Islet precursor cell (in vitro differentiated cells): ENCODE measurements around the gene SPAG6.

Experiments
- DNase-seq: peaks from one replicate; pipeline ENCODE4 v3.0.0-alpha.2; 2018

SPAG6 gene

GRCh38 chr10:22322641-22323160 is 22.6 kb upstream of the SPAG6 start:
- no peak for DNase-seq

- no peak for DNase-seq
Observed at GRCh38 chr10:22323538-22324305, 21.6 kb upstream of the SPAG6 start.

GRCh38 chr10:22324413-22324812 is 20.9 kb upstream of the SPAG6 start:
- no peak for DNase-seq

GRCh38 chr10:22324893-22325271 is 20.4 kb upstream of the SPAG6 start:
- DNase-seq, result no peak

GRCh38 chr10:22325272-22326144 is 19.8 kb upstream of the SPAG6 start:
- peak; percentile 87 for DNase-seq

- no peak for DNase-seq
Observed at GRCh38 chr10:22326145-22326702, 19.1 kb upstream of the SPAG6 start.

- no peak for DNase-seq
Observed at GRCh38 chr10:22329150-22329549, 16.1 kb upstream of the SPAG6 start.

- DNase-seq, result no peak
Observed at GRCh38 chr10:22332116-22332692, 13.1 kb upstream of the SPAG6 start.

GRCh38 chr10:22333167-22333974 is 11.9 kb upstream of the SPAG6 start:
- no peak for DNase-seq

- no peak for DNase-seq
Observed at GRCh38 chr10:22333975-22334282, 11.4 kb upstream of the SPAG6 start.

- DNase-seq, result peak; percentile 62
Observed at GRCh38 chr10:22334414-22335172, 10.7 kb upstream of the SPAG6 start.

GRCh38 chr10:22335173-22335933 is 9.9 kb upstream of the SPAG6 start:
- peak; percentile 73 for DNase-seq

GRCh38 chr10:22338185-22338900 is 7.0 kb upstream of the SPAG6 start:
- DNase-seq, result no peak

- no peak for DNase-seq
Observed at GRCh38 chr10:22338931-22339330, 6.4 kb upstream of the SPAG6 start.

- DNase-seq, result no peak
Observed at GRCh38 chr10:22339761-22340328, 5.5 kb upstream of the SPAG6 start.

- DNase-seq, result peak; percentile 76
Observed at GRCh38 chr10:22340329-22341189, 4.7 kb upstream of the SPAG6 start.

- no peak for DNase-seq
Observed at GRCh38 chr10:22341190-22341925, 3.9 kb upstream of the SPAG6 start.

GRCh38 chr10:22341926-22342196 is 3.4 kb upstream of the SPAG6 start:
- no peak for DNase-seq
